ENCODE measurements around the gene NAB1.

- TF ChIP-seq CTCF (IDR thresholded peaks at IDR 0.05) (no peak), POLR2A (IDR thresholded peaks at IDR 0.05) (no peak)
These were observed 69.1 kb downstream of the NAB1 start for GRCh38 chr2:190717764-190718651.

Measured in right lobe of liver (tissue), 4 donors.